K562 (cell line): Measurements from ENCODE around the gene RPL7L1. TPM values are rescaled to one million over a fixed set of nuclear protein-coding genes. Genes with fewer than 3 reads are reported as not detected.

Source experiments
- BMI1 ChIP-seq: fragments of 150-350 bp; IDR thresholded peaks from 2 replicates; pipeline ENCODE4 v1.6.1; 2014; ENCODE audit warnings: low read length
- BRD9 ChIP-seq: fragments of 450-650 bp; IDR thresholded peaks from 2 replicates; pipeline ENCODE4 v1.6.1; 2018; ENCODE audit warnings: low read depth; ENCODE audit not compliant: partially characterized antibody
- CREB1 ChIP-seq, 2 experiments: sonication (generic) in 1 of 2; formaldehyde crosslinking in 1 of 2; IDR thresholded peaks; 2 replicates each; pipeline versions ENCODE4 v1.6.1 to v1.8.0; 2012 to 2022; ENCODE audit warnings: inconsistent platforms in 1 of 2, mild to moderate bottlenecking in 1 of 2, missing genetic modification reagents in 1 of 2, moderate library complexity in 1 of 2
- HCFC1 ChIP-seq: IDR thresholded peaks from 2 replicates; pipeline ENCODE4 v1.6.1; 2012; ENCODE audit warnings: low read depth, low read length, improper control_type of control experiment
- HMG20B ChIP-seq: fragments of 250-450 bp; sonication (Bioruptor Pico); IDR thresholded peaks from 2 replicates; pipeline ENCODE4 v1.5.0; 2021; ENCODE audit warnings: mild to moderate bottlenecking
- IRF2 ChIP-seq: sonication (generic); formaldehyde crosslinking; IDR thresholded peaks from 2 replicates; pipeline ENCODE4 v1.8.1; 2022; ENCODE audit warnings: mild to moderate bottlenecking, missing genetic modification reagents
- NELFE ChIP-seq: IDR thresholded peaks from 2 replicates; pipeline ENCODE4 v1.6.1; 2011; ENCODE audit warnings: mild to moderate bottlenecking; ENCODE audit not compliant: insufficient read depth, insufficient read length
- NR2C2 ChIP-seq, 2 experiments: fragments of 200-800 bp in 1 of 2; sonication (Bioruptor generic) in 1 of 2; sonication (generic) in 1 of 2; formaldehyde crosslinking in 1 of 2; IDR thresholded peaks; 2 replicates each; pipeline versions ENCODE4 v1.6.1 to v1.8.0; 2016 to 2022; ENCODE audit warnings: mild to moderate bottlenecking in 1 of 2, missing compliant biosample characterization in 1 of 2, missing genetic modification characterization in 1 of 2, missing genetic modification reagents in 1 of 2
- PPARD ChIP-seq: fragments of 250-450 bp; sonication (Bioruptor Pico); IDR thresholded peaks from 2 replicates; pipeline ENCODE4 v1.8.0; 2022; ENCODE audit warnings: inconsistent platforms, mild to moderate bottlenecking, moderate library complexity
- PURB ChIP-seq: sonication (generic); formaldehyde crosslinking; IDR thresholded peaks from 2 replicates; pipeline ENCODE4 v1.9.0; 2021; ENCODE audit warnings: low read depth, mild to moderate bottlenecking, missing genetic modification reagents
- RAD51 ChIP-seq: fragments of 450-650 bp; IDR thresholded peaks from 2 replicates; pipeline ENCODE4 v1.7.1; 2016; ENCODE audit warnings: low read depth, mild to moderate bottlenecking, borderline replicate concordance
- SMAD2 ChIP-seq: fragments of 150-350 bp; IDR thresholded peaks from 2 replicates; pipeline ENCODE4 v1.6.1; 2014; ENCODE audit warnings: low read depth, mild to moderate bottlenecking, low read length
- SMAD4 ChIP-seq: fragments of 250-450 bp; sonication (Bioruptor Pico); conservative IDR thresholded peaks from 2 replicates; pipeline ENCODE4 v1.8.0; 2021; ENCODE audit warnings: inconsistent platforms, mild to moderate bottlenecking, moderate library complexity
- SRSF7 ChIP-seq: fragments of 200-400 bp; formaldehyde crosslinking; optimal IDR thresholded peaks from 2 replicates; pipeline ENCODE3; 2017; ENCODE audit warnings: mild to moderate bottlenecking, low read depth, low read length
- TAF9B ChIP-seq: fragments of 450-650 bp; IDR thresholded peaks from 2 replicates; pipeline ENCODE4 v1.6.1; 2018; ENCODE audit warnings: mild to moderate bottlenecking; ENCODE audit not compliant: partially characterized antibody
- TBL1XR1 ChIP-seq, 2 experiments: IDR thresholded peaks; 2 replicates each; pipeline ENCODE4 v1.6.1; 2012; ENCODE audit warnings: improper control_type of control experiment in 2 of 2, low read length in 2 of 2, mild to moderate bottlenecking in 1 of 2
- TEAD4 ChIP-seq, 2 experiments: sonication (generic) in 1 of 2; formaldehyde crosslinking in 1 of 2; IDR thresholded peaks; 2 replicates each; pipeline versions ENCODE4 v1.6.1 to v1.8.0; 2012 to 2022; ENCODE audit warnings: borderline replicate concordance in 1 of 2, inconsistent platforms in 1 of 2, low read length in 1 of 2, mild to moderate bottlenecking in 1 of 2, missing genetic modification reagents in 1 of 2
- ZNF24 ChIP-seq: fragments of 450-650 bp; IDR thresholded peaks from 2 replicates; pipeline ENCODE4 v1.6.1; 2016
- ZNF311 ChIP-seq: fragments of 250-450 bp; sonication (Bioruptor Pico); IDR thresholded peaks from 2 replicates; pipeline ENCODE4 v1.4.0; 2020; ENCODE audit warnings: mild to moderate bottlenecking, moderate library complexity
- ZNF384 ChIP-seq: IDR thresholded peaks from 2 replicates; pipeline ENCODE4 v1.6.1; 2012; ENCODE audit warnings: low read depth, low read length, improper control_type of control experiment
- ZNF551 ChIP-seq: fragments of 250-450 bp; sonication (Bioruptor Pico); IDR thresholded peaks from 2 replicates; pipeline ENCODE4 v1.5.0; 2021; ENCODE audit warnings: mild to moderate bottlenecking, moderate library complexity
- polyA plus RNA-seq, 8 experiments: library from polyadenylated mRNA; depleted of rRNA in 4 of 8; stranded (reverse) in 5 of 8; unstranded in 3 of 8; fragments of >200 nt; fragmentation: Nextera tagmentation in 2 of 8; fragmentation: Illumina TruSeq in 1 of 8; extraction: Ambion mirVana in 2 of 8; extraction: Trizol in 1 of 8; gene quantifications; 2 replicates each; pipeline versions ENCODE4 v1.2.1 to v1.2.3, GENCODE V29; 2011 to 2014; ENCODE audit warnings: inconsistent platforms in 1 of 8, missing spikeins in 1 of 8
- total RNA-seq, 7 experiments: library from RNA; depleted of rRNA in 6 of 7; stranded (reverse); fragments of >200 nt in 6 of 7; fragmentation: Illumina TruSeq in 2 of 7; extraction: Trizol in 2 of 7; gene quantifications; 2 replicates each; pipeline versions ENCODE4 v1.2.1 to v1.2.3, GENCODE V29; 2011 to 2021; ENCODE audit warnings: low replicate concordance in 1 of 7
- TF ChIP-seq, protein P1 (sequence below): sonication (generic); formaldehyde crosslinking; IDR thresholded peaks from 2 replicates; pipeline ENCODE4 v1.8.1; 2022; ENCODE audit warnings: missing genetic modification reagents
- TF ChIP-seq, protein P2 (sequence below): fragments of 250-450 bp; sonication (Bioruptor Pico); IDR thresholded peaks from 2 replicates; pipeline ENCODE4 v1.4.0; 2020; ENCODE audit warnings: mild to moderate bottlenecking, moderate library complexity, borderline replicate concordance
- TF ChIP-seq, protein P3 (sequence below): sonication (generic); formaldehyde crosslinking; IDR thresholded peaks from 2 replicates; pipeline ENCODE4 v1.8.1; 2023; ENCODE audit warnings: mild to moderate bottlenecking, missing genetic modification reagents, moderate library complexity

Gene RPL7L1
- total and polyA plus RNA-seq, 9 of the 15 experiments (the other 6 are each of a cell fraction or from before 2014, with no cell fraction given) = 129 to 259 (median 164) TPM

DNA sequence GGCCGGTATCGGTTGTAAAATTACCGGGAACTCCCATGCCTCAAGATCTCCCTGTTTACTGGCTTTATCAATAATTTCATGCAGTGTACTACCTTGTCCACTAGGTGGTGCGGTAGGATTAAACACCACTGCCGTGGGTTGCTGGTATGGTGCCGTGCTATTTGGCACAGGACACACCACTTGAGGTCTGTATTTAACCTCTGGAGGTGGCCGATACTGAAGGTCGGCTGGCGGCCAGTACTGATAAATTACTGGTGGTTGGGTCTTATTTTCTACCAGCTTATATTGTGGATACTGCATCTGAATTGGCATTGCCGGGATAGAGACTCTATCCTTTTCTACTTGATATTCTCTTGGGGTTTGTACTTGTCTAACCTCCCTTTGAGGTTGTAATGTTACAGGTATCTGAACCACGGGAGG, 22.1 kb downstream of the RPL7L1 start (continued):
- 0 out of 2 replicates have a peak, but pooled peaks have one; percentile 25 for TF ChIP-seq SMAD4 (CRISPR knock-in tag)
- no peak; the same call in 1 of the 2 replicates for TF ChIP-seq ZNF384
- no peak for TF ChIP-seq IRF2 (CRISPR knock-in tag)
- TF ChIP-seq ZNF311 (CRISPR knock-in tag) = no peak
- TF ChIP-seq BRD9 = peak; percentile 55
- TF ChIP-seq RAD51 = no peak
- no peak for TF ChIP-seq HMG20B (CRISPR knock-in tag)
- TF ChIP-seq ZNF24 = no peak
- TF ChIP-seq ZNF551 = no peak
- TF ChIP-seq PURB (CRISPR knock-in tag) = no peak
- TF ChIP-seq, protein P1, sequence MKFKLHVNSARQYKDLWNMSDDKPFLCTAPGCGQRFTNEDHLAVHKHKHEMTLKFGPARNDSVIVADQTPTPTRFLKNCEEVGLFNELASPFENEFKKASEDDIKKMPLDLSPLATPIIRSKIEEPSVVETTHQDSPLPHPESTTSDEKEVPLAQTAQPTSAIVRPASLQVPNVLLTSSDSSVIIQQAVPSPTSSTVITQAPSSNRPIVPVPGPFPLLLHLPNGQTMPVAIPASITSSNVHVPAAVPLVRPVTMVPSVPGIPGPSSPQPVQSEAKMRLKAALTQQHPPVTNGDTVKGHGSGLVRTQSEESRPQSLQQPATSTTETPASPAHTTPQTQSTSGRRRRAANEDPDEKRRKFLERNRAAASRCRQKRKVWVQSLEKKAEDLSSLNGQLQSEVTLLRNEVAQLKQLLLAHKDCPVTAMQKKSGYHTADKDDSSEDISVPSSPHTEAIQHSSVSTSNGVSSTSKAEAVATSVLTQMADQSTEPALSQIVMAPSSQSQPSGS (CRISPR knock-in tag) = no peak
- TF ChIP-seq HCFC1 = no peak
- 0 out of 4 replicates have a peak, but pooled peaks of 1 of the 2 experiments have one; percentile 34 for TF ChIP-seq TBL1XR1 (IDR thresholded peaks at IDR 0.05; ENCODE audit: low read length in 2 of 2)
- TF ChIP-seq TEAD4 (IDR thresholded peaks at IDR 0.05; ENCODE audit: low read length) = peak; percentile 65
- no peak for TF ChIP-seq TEAD4 (CRISPR knock-in tag; IDR thresholded peaks at IDR 0.05; ENCODE audit: borderline replicate concordance)
- no peak for TF ChIP-seq SMAD2
- TF ChIP-seq, protein P2, sequence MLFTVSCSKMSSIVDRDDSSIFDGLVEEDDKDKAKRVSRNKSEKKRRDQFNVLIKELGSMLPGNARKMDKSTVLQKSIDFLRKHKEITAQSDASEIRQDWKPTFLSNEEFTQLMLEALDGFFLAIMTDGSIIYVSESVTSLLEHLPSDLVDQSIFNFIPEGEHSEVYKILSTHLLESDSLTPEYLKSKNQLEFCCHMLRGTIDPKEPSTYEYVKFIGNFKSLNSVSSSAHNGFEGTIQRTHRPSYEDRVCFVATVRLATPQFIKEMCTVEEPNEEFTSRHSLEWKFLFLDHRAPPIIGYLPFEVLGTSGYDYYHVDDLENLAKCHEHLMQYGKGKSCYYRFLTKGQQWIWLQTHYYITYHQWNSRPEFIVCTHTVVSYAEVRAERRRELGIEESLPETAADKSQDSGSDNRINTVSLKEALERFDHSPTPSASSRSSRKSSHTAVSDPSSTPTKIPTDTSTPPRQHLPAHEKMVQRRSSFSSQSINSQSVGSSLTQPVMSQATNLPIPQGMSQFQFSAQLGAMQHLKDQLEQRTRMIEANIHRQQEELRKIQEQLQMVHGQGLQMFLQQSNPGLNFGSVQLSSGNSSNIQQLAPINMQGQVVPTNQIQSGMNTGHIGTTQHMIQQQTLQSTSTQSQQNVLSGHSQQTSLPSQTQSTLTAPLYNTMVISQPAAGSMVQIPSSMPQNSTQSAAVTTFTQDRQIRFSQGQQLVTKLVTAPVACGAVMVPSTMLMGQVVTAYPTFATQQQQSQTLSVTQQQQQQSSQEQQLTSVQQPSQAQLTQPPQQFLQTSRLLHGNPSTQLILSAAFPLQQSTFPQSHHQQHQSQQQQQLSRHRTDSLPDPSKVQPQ = no peak
- TF ChIP-seq PPARD (CRISPR knock-in tag) = no peak
- TF ChIP-seq TAF9B = no peak
- TF ChIP-seq NELFE = no peak
- TF ChIP-seq NR2C2 (CRISPR knock-in tag; IDR thresholded peaks at IDR 0.05) = no peak
- no peak for TF ChIP-seq NR2C2 (tag; IDR thresholded peaks at IDR 0.05)
- TF ChIP-seq CREB1 (IDR thresholded peaks at IDR 0.05) = no peak
- no peak for TF ChIP-seq CREB1 (CRISPR knock-in tag; IDR thresholded peaks at IDR 0.05)
- no peak for TF ChIP-seq BMI1
- TF ChIP-seq SRSF7 = no peak
- TF ChIP-seq, protein P3, sequence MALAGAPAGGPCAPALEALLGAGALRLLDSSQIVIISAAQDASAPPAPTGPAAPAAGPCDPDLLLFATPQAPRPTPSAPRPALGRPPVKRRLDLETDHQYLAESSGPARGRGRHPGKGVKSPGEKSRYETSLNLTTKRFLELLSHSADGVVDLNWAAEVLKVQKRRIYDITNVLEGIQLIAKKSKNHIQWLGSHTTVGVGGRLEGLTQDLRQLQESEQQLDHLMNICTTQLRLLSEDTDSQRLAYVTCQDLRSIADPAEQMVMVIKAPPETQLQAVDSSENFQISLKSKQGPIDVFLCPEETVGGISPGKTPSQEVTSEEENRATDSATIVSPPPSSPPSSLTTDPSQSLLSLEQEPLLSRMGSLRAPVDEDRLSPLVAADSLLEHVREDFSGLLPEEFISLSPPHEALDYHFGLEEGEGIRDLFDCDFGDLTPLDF (CRISPR knock-in tag) = no peak
